Measurements from ENCODE around the gene SH2B3.
"Not testable (repeated sequence)": the region's sequence is repeated elsewhere in the genome, so short reads cannot be mapped to it uniquely, and the experiment has no call there.

Gene SH2B3

DNA sequence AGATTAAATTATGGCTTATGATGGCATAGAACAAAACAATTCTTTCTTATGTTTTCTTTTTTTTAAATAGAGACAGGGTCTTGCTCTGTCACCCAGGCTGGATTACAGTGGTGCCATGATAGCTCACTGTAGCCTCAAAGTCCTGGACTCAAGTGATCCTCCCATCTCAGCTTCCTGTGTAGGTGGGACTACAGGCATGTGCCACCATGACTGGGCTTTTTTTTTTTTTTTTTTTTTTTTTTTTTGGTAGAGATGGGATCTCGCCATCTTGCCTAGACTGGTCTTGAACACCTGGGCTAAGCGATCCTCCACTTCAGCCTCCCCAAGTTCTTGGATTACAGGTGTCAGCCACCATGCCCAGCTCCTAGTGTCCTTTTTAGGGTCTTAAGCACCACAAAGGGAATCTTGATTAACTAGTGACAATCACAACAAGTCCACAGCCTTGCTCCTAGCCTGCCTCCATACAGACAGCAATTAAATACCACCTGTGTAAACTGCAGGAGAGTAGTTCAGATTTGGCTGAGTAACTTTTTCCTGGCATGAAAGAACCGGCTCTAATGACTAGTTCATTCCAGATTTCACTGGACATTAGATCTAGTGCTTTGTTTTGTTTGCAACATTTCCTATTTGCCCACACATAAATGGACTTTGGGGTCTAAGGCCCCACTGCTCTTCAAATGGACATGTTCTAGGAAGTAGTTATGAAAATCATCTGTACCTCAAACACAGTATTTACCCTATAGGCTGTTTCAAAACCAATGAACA lies 61.6 kb downstream of the SH2B3 start:
- DNase-seq, result peak; percentile 16

DNA sequence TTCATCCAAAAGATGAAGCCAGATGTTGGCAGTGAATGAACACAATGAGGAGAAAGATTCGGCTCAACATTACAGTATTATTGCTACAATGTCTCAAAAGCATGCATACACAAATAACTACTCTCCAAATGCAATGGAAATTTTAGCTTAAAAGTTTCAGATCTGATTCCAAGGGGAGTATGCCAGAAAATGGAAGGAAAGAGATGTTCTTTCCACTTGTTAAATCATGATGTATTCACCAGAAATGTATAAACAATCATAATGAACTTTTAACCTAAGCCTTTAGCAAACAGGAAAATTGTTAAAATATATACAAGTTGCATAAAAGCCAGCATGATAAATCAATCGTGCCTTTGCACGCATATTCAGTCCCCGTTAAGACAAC lies 62.1 kb downstream of the SH2B3 start:
- DNase-seq, result no peak

- no peak for DNase-seq
Observed at GRCh38 chr12:111469401-111469800, 63.7 kb downstream of the SH2B3 start.

DNA sequence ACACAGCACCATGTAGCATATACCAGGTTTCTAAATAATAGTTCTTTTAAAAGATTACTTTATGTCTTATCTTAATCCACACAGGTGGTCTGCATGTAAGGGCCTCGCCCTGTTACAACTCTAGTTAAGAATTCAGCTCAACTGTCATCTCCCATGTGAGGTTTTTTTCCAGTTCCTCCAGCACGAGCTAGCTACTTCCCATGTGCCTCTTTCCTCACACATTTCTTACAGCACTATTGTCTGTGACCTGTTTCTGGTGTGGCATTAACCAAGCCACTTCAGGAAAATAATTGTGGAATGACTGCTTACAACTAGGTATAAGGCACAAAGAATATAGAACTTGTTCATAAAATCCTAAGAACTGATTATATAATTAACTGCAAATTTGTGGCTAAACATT lies 65.5 kb downstream of the SH2B3 start:
- no peak for DNase-seq

DNA sequence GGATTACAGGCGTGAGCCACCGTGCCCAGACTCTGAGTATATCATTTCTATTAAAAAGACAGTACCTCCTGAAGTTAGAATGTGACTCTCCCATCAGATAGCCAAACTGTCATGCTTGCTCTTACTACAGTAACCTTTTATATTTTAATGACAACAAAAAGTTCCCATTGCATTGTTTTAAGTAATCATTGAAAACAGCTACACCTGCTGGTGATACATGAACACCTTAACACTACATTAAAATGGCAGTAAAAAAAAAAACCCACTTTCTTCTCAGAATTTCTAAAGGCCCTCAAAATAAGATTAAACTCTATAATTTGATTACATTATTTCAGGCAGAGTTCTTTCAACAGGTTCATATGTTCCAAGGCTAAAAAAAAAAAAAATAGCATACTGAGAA lies 76.7 kb downstream of the SH2B3 start:
- no peak for DNase-seq

- no peak for DNase-seq
Observed at GRCh38 chr12:111488271-111488670, 82.5 kb downstream of the SH2B3 start.

DNA sequence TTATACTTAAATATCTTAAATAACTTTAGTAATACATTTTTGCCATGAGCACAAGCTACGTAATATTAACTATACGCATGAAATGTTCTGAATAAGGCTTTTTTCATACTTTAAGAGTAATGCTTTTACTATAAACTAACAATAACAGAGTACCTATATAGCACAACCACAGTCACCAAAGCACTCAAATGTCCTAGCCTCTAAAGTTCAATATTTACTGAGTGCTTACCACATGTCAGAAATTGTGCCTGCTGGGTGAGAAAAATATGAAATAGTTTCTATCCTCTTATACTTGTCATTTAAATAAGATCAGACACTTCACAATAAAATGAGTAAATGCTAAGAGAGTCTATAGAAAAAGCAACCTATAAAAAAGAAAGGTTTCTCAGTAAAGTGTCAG lies 83.1 kb downstream of the SH2B3 start:
- DNase-seq, result no peak

- not testable (repeated sequence) for DNase-seq
Observed at GRCh38 chr12:111492979-111493378, 87.3 kb downstream of the SH2B3 start.

DNA sequence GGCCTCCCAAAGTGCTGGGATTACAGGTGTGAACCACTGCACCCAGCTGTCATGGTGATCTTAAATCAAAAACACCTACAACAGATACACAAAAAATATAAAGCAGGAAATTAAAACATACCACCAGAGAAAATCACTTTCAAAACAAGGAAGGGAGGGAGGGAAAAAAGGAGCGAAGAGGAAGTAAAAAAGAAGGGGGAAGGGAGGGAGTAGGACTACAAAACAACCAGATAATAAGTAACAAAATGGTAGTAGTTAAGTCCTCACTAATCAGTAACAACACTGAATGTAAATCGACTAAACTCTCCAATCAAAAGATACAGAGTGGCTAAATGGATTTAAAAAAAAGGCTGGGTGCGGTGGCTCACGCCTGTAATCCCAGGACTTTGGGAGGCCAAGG lies 89.0 kb downstream of the SH2B3 start:
- no peak for DNase-seq

Measured in fibroblast of upper back skin (primary cell).